MM.1S (cell line): ENCODE measurements around the gene PLS1.

ENCODE experiments used
- DNase-seq: peaks from one replicate; pipeline ENCODE4 v3.0.0-alpha.2; 2015
- H2AFZ ChIP-seq: fragments of 300-600 bp; sonication (generic); 2 replicates; pipeline ENCODE4 v1.6.0; 2016; ENCODE audit warnings: antibody characterized with exemption, low read length
- H3F3A ChIP-seq: fragments of 300-600 bp; sonication (generic); 2 replicates; pipeline ENCODE4 v1.6.1; 2016; ENCODE audit warnings: mild to moderate bottlenecking, antibody characterized with exemption, low read length, moderate library complexity, mixed read lengths; ENCODE audit not compliant: insufficient read depth
- H3K27ac ChIP-seq: fragments of 300-600 bp; sonication (generic); 2 replicates; pipeline ENCODE4 v1.5.1; 2016; ENCODE audit warnings: mild to moderate bottlenecking, low read length
- H3K27me3 ChIP-seq: fragments of 300-600 bp; sonication (generic); replicated peaks from 2 replicates; pipeline ENCODE4 v1.6.0; 2016; ENCODE audit warnings: low read length; ENCODE audit not compliant: insufficient read depth
- H3K36me3 ChIP-seq: fragments of 300-600 bp; sonication (generic); replicated peaks from 2 replicates; pipeline ENCODE4 v1.6.1; 2016; ENCODE audit warnings: mild to moderate bottlenecking, low read length, mixed read lengths; ENCODE audit not compliant: insufficient read depth
- H3K4me1 ChIP-seq: fragments of 300-600 bp; sonication (generic); 2 replicates; pipeline ENCODE4 v1.6.1; 2016; ENCODE audit warnings: low read length, mixed read lengths
- H3K4me2 ChIP-seq: fragments of 300-600 bp; sonication (generic); 2 replicates; pipeline ENCODE4 v1.6.0; 2016; ENCODE audit warnings: low read depth, low read length
- H3K4me3 ChIP-seq: fragments of 300-600 bp; sonication (generic); 2 replicates; pipeline ENCODE4 v1.5.1; 2016; ENCODE audit warnings: low read length, mixed read lengths
- H3K79me2 ChIP-seq: fragments of 300-600 bp; sonication (generic); 2 replicates; pipeline ENCODE4 v1.6.1; 2016; ENCODE audit warnings: mixed run types, low read length, mixed read lengths
- H3K9ac ChIP-seq: fragments of 300-600 bp; sonication (generic); 2 replicates; pipeline ENCODE4 v1.6.1; 2016; ENCODE audit warnings: low read length, mixed read lengths
- H3K9me2 ChIP-seq: fragments of 300-600 bp; sonication (generic); replicated peaks from 2 replicates; pipeline ENCODE4 v1.6.1; 2016; ENCODE audit warnings: mild to moderate bottlenecking, low read length, mixed read lengths; ENCODE audit not compliant: insufficient read depth
- H3K9me3 ChIP-seq: fragments of 300-600 bp; sonication (generic); replicated peaks from 2 replicates; pipeline ENCODE4 v1.6.1; 2016; ENCODE audit warnings: mild to moderate bottlenecking, low read length, mixed read lengths; ENCODE audit not compliant: insufficient read depth
- H4K20me1 ChIP-seq: fragments of 300-600 bp; sonication (generic); 2 replicates; pipeline ENCODE4 v1.6.1; 2016; ENCODE audit warnings: mild to moderate bottlenecking, low read length, moderate library complexity, mixed read lengths; ENCODE audit not compliant: insufficient read depth
- EZH2 ChIP-seq: fragments of 300-600 bp; sonication (generic); optimal IDR thresholded peaks from 2 replicates; pipeline ENCODE3; 2017; ENCODE audit warnings: low read depth, mild to moderate bottlenecking, antibody characterized with exemption, low read length, mixed read lengths
- EZH2phosphoT487 ChIP-seq: fragments of 300-600 bp; sonication (generic); IDR thresholded peaks from 2 replicates; pipeline ENCODE4 v1.6.1; 2018; ENCODE audit warnings: antibody characterized with exemption, low read length
- TF ChIP-seq, protein P1 (sequence below): fragments of 300-600 bp; sonication (generic); IDR thresholded peaks from 2 replicates; pipeline ENCODE4 v1.5.1; 2016; ENCODE audit warnings: antibody characterized with exemption, low read length, mixed read lengths

Gene PLS1

DNA sequence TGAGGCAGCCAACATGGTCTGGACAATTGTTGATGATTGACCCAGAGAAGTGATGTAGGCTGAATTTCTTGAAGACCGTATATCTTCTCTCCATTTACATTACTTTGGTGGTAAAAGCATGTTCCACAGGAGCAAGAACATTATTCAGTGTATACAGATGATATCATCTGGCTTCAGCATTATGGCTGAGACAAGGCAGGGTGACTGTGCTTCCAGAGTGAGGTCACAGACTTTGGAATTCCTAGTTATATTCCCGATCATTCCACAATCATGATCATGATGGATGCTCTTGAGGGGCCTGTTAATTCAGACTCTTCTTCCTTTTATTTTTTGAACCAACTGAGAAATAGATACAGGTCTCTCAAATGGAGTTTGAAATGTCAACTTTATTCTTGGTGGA, 19.0 kb downstream of the PLS1 start:
- no peak overlapping the region for H3K4me3 ChIP-seq
- TF ChIP-seq EZH2 (no peak), EZH2phosphoT487 (no peak)
- TF ChIP-seq, protein P1, sequence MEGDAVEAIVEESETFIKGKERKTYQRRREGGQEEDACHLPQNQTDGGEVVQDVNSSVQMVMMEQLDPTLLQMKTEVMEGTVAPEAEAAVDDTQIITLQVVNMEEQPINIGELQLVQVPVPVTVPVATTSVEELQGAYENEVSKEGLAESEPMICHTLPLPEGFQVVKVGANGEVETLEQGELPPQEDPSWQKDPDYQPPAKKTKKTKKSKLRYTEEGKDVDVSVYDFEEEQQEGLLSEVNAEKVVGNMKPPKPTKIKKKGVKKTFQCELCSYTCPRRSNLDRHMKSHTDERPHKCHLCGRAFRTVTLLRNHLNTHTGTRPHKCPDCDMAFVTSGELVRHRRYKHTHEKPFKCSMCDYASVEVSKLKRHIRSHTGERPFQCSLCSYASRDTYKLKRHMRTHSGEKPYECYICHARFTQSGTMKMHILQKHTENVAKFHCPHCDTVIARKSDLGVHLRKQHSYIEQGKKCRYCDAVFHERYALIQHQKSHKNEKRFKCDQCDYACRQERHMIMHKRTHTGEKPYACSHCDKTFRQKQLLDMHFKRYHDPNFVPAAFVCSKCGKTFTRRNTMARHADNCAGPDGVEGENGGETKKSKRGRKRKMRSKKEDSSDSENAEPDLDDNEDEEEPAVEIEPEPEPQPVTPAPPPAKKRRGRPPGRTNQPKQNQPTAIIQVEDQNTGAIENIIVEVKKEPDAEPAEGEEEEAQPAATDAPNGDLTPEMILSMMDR: no peak
- no peaks in the 10 kb centered on the region for H3K79me2 ChIP-seq
- no peak overlapping the region for H3K27ac ChIP-seq
- H3K9ac ChIP-seq: no peak overlapping the region
- H3F3A ChIP-seq: no peaks in the 10 kb centered on the region
- no peak overlapping the region for H2AFZ ChIP-seq
- H3K9me3 ChIP-seq: no peaks in the 10 kb centered on the region
- no peaks in the 10 kb centered on the region for H3K27me3 ChIP-seq
- DNase-seq: no peak
- H3K9me2 ChIP-seq: no peaks in the 10 kb centered on the region
- H3K4me2 ChIP-seq: no peak overlapping the region
- H3K36me3 ChIP-seq: no peaks in the 10 kb centered on the region
- no peaks in the 10 kb centered on the region for H4K20me1 ChIP-seq
- H3K4me1 ChIP-seq: no peaks in the 10 kb centered on the region

GRCh38 chr3:142618917-142619461, 22.8 kb downstream of the PLS1 start:
- no peaks in the 10 kb centered on the region for H3K4me1 ChIP-seq
- no peak overlapping the region for H3K4me2 ChIP-seq
- no peak overlapping the region for H2AFZ ChIP-seq
- DNase-seq: no peak
- H3K4me3 ChIP-seq: no peak overlapping the region
- no peaks in the 10 kb centered on the region for H4K20me1 ChIP-seq
- H3K27me3 ChIP-seq: no peaks in the 10 kb centered on the region
- no peaks in the 10 kb centered on the region for H3K36me3 ChIP-seq
- no peaks in the 10 kb centered on the region for H3K79me2 ChIP-seq
- H3K9me2 ChIP-seq: no peaks in the 10 kb centered on the region
- H3K9me3 ChIP-seq: no peaks in the 10 kb centered on the region
- TF ChIP-seq EZH2 (no peak), EZH2phosphoT487 (no peak)
- TF ChIP-seq, protein P1: no peak
- H3K27ac ChIP-seq: no peak overlapping the region
- H3K9ac ChIP-seq: no peak overlapping the region
- no peaks in the 10 kb centered on the region for H3F3A ChIP-seq

- Histone ChIP-seq H3K9ac (no peak overlapping the region), H3K4me2 (no peak overlapping the region), H3K27ac (no peak overlapping the region), H3K27me3 (no peaks in the 10 kb centered on the region), H3K79me2 (no peaks in the 10 kb centered on the region), H3K36me3 (no peaks in the 10 kb centered on the region), H4K20me1 (no peaks in the 10 kb centered on the region), H3K9me2 (no peaks in the 10 kb centered on the region), H3K4me1 (no peaks in the 10 kb centered on the region), H3K4me3 (no peak overlapping the region), H3F3A (no peaks in the 10 kb centered on the region), H3K9me3 (no peaks in the 10 kb centered on the region), H2AFZ (no peak overlapping the region)
- DNase-seq: no peak
- TF ChIP-seq, protein P1: no peak
- TF ChIP-seq EZH2phosphoT487 (no peak), EZH2 (no peak)
Observed at GRCh38 chr3:142622405-142622804, 26.2 kb downstream of the PLS1 start.
